ENCODE measurements around the gene IFFO2.

Gene IFFO2

DNA sequence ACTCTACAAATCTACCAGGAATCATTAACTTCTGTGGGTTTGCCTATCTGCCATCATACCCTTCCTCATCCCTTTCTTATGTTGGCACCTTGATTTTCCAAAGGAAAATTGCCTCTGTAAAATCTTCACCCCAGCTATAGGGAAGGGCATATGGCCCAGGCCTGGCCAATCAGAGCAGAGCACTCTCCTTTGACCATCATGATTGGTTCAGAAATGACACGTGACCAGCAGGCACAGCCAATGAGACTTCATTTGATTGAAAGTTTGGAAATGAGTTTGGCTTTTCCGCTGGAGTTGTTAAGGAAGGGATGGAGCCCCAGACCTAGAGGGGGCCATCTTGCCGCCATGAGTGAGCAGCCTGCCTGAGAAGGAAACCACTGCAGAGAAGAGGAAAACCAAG is 35.1 kb upstream of the IFFO2 start:
- no peak overlapping the region for H3K4me3 ChIP-seq (ENCODE audit: extremely low read depth, insufficient read depth, low read length, poor library complexity, severe bottlenecking)
- H3K27ac ChIP-seq (ENCODE audit: low read depth, low read length, severe bottlenecking), result no peak overlapping the region
- 96 to 100% methylated on average over 2 to 3 of the region's 3 CpGs for WGBS, 2 experiments (ENCODE audit: insufficient coverage in 2 of 2)
- no peaks in the 10 kb centered on the region for H3K9me3 ChIP-seq (ENCODE audit: control insufficient read depth, low read length)
- no peaks in the 10 kb centered on the region for H3K4me1 ChIP-seq (ENCODE audit: control insufficient read depth, insufficient read depth, low read length, poor library complexity, severe bottlenecking)
- no peaks in the 10 kb centered on the region for H3K36me3 ChIP-seq (ENCODE audit: control insufficient read depth, insufficient read depth, low read length)

DNA sequence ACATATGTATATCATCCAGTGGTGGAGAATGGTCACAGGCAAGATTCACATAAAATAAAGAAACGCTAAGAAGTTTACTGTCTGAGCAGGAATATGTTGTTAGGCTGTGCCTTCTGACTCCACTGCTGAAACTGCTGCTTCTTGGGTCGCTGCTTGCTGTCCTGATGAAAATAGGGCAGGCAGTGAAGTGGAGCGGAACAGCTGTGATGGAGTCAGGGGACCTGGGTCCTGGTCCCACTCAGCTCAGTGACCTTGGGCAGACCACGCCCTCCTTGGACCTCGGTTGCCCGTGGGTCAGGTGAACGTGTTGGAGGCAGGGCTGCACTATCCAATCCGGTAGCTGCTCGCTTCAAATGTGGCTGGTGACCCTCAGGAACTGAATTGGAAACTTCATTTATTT is 33.4 kb upstream of the IFFO2 start:
- 83 to 89% methylated on average over 6 of the region's 9 CpGs for WGBS, 2 experiments (ENCODE audit: insufficient coverage in 2 of 2)
- Histone ChIP-seq H3K9me3 (ENCODE audit: control insufficient read depth, low read length) (no peaks in the 10 kb centered on the region), H3K27ac (ENCODE audit: low read depth, low read length, severe bottlenecking) (no peak overlapping the region), H3K4me3 (ENCODE audit: extremely low read depth, insufficient read depth, low read length, poor library complexity, severe bottlenecking) (no peak overlapping the region), H3K4me1 (ENCODE audit: control insufficient read depth, insufficient read depth, low read length, poor library complexity, severe bottlenecking) (no peaks in the 10 kb centered on the region), H3K36me3 (ENCODE audit: control insufficient read depth, insufficient read depth, low read length) (no peaks in the 10 kb centered on the region)

DNA sequence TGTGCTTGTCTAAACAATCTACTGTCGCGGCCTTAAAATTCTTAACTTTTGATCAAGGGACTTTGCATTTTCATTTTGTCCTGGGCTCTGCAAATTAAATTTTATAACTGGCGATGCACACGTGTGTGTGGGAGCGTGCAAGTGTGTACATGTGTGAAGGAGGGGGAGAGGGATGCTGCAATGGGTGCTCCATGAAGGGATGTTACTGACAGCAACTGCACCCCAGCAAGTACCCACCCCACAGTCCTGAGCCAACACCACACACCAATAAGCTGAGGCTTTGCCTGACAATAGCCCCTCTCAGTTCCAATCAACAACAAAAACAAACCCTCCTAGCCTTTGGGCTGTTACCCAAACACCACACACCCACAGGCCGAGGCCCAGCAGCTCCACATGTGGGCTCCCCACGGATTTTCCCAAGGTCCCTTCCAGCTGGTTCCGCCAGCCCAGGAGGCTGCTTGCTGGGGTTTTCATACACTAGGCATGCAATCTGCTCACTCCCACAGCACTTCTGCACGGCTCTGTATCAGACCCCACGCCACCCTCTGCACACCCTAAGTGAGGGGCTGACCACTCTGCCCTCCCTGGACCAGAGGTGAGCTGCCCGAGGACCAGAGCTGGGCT is 32.8 kb upstream of the IFFO2 start:
- no peaks in the 10 kb centered on the region for H3K9me3 ChIP-seq (ENCODE audit: control insufficient read depth, low read length)
- H3K4me1 ChIP-seq (ENCODE audit: control insufficient read depth, insufficient read depth, low read length, poor library complexity, severe bottlenecking), result no peaks in the 10 kb centered on the region
- no peak overlapping the region for H3K27ac ChIP-seq (ENCODE audit: low read depth, low read length, severe bottlenecking)
- WGBS, 2 experiments (ENCODE audit: insufficient coverage in 2 of 2), result 76 to 85% methylated on average over 6 to 10 of the region's 11 CpGs
- H3K36me3 ChIP-seq (ENCODE audit: control insufficient read depth, insufficient read depth, low read length), result no peaks in the 10 kb centered on the region
- no peak overlapping the region for H3K4me3 ChIP-seq (ENCODE audit: extremely low read depth, insufficient read depth, low read length, poor library complexity, severe bottlenecking)

DNA sequence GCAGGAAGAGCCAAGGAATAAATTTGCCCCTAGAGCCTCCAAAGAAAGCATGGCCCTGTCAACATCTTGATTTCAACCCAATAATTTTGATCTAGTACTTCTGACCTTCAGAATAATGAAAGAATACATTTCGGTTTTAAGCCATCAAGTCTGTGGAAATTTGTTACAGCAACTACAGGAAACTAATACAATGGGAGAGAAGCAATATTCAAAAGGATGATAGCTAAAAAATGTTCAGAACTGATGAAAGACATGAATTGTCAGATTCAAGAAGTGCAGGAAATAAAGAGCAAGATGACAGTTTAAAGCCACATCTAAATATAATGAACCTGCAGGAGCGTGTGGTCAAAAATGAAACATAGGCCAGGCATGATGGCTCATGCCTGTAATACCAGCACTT is 24.8 kb upstream of the IFFO2 start:
- no peak overlapping the region for H3K27ac ChIP-seq (ENCODE audit: low read depth, low read length, severe bottlenecking)
- no peaks in the 10 kb centered on the region for H3K4me1 ChIP-seq (ENCODE audit: control insufficient read depth, insufficient read depth, low read length, poor library complexity, severe bottlenecking)
- no peaks in the 10 kb centered on the region for H3K9me3 ChIP-seq (ENCODE audit: control insufficient read depth, low read length)
- H3K36me3 ChIP-seq (ENCODE audit: control insufficient read depth, insufficient read depth, low read length), result no peaks in the 10 kb centered on the region
- no peak overlapping the region for H3K4me3 ChIP-seq (ENCODE audit: extremely low read depth, insufficient read depth, low read length, poor library complexity, severe bottlenecking)
- WGBS, 2 experiments (ENCODE audit: insufficient coverage in 2 of 2), result 100% methylated on average over 1 of the region's 2 CpGs; no CpG with 5 or more reads in 1 of the 2 experiments

DNA sequence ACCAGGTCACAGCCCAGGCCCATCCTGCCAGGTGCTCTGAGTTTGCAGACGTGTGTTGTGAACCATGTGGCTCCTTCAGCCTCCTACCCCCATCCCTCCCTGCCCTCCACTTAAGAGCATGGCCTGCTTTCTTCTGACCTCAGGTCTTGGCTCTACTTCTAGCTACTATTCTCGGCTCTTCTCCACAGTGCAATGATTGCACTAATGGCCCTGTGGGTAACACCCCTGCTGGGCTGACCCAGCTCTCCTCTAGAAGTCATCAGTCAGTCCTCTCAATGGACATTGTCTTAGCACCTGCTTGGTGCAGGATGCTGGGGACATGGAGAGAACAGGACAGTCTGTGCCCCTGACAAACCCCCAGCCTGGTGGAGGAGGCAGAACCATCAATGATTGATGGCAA is 22.2 kb upstream of the IFFO2 start:
- Histone ChIP-seq H3K9me3 (ENCODE audit: control insufficient read depth, low read length) (no peaks in the 10 kb centered on the region), H3K4me3 (ENCODE audit: extremely low read depth, insufficient read depth, low read length, poor library complexity, severe bottlenecking) (no peak overlapping the region)
- 58 to 91% methylated on average over 2 of the region's 2 CpGs for WGBS, 2 experiments (ENCODE audit: insufficient coverage in 2 of 2)

DNA sequence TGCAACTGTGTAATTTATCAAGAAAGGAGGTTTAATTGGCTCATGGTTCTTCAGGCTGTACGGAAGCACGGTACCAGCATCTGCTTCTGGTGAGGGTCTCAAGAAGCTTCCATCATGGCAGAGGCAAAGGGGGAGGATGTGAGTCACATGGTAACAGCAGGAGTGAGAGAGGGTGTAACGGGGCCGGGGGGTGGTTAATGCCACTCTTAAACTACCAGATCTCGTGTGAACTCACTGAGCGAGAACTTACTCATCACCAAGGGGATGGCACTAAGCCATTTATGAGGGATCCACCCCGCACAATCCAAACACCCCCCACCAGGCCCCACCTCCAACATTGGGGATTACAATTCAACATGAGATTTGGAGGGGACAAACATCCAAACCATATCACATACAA is 21.0 kb upstream of the IFFO2 start:
- Histone ChIP-seq H3K9me3 (ENCODE audit: control insufficient read depth, low read length) (no peaks in the 10 kb centered on the region), H3K4me3 (ENCODE audit: extremely low read depth, insufficient read depth, low read length, poor library complexity, severe bottlenecking) (no peak overlapping the region), H3K36me3 (ENCODE audit: control insufficient read depth, insufficient read depth, low read length) (no peaks in the 10 kb centered on the region), H3K27ac (ENCODE audit: low read depth, low read length, severe bottlenecking) (no peak overlapping the region), H3K4me1 (ENCODE audit: control insufficient read depth, insufficient read depth, low read length, poor library complexity, severe bottlenecking) (peaks cover 4% of the 10 kb centered on the region)
- WGBS, 2 experiments (ENCODE audit: insufficient coverage in 2 of 2), result 74 to 100% methylated on average over 2 to 5 of the region's 7 CpGs

More for the DNA sequence above, 22.2 kb upstream of the IFFO2 start:
- Histone ChIP-seq H3K36me3 (ENCODE audit: control insufficient read depth, insufficient read depth, low read length) (no peaks in the 10 kb centered on the region), H3K27ac (ENCODE audit: low read depth, low read length, severe bottlenecking) (no peak overlapping the region), H3K4me1 (ENCODE audit: control insufficient read depth, insufficient read depth, low read length, poor library complexity, severe bottlenecking) (peaks cover 4% of the 10 kb centered on the region)

DNA sequence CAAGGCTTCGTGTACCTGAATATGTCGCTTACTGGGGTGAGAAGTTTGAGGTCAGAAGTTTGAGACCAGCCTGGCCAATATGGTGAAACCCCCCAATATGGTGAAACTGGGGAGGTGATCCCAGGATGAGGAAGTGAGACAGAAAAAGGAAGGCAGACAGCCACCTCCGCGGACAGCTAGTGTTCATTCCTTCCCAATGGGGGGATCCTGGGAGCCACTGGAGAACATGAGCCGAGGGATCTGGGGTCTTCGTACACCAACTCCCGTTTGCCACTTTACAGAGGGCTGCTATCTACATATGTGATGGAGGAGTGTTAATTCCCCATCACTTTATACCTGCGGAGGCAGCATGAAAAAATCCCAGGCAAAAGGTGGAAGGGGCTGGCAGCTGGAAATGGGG is 19.6 kb upstream of the IFFO2 start:
- Histone ChIP-seq H3K4me1 (ENCODE audit: control insufficient read depth, insufficient read depth, low read length, poor library complexity, severe bottlenecking) (peaks cover 4% of the 10 kb centered on the region), H3K36me3 (ENCODE audit: control insufficient read depth, insufficient read depth, low read length) (no peaks in the 10 kb centered on the region), H3K27ac (ENCODE audit: low read depth, low read length, severe bottlenecking) (no peak overlapping the region), H3K9me3 (ENCODE audit: control insufficient read depth, low read length) (no peaks in the 10 kb centered on the region), H3K4me3 (ENCODE audit: extremely low read depth, insufficient read depth, low read length, poor library complexity, severe bottlenecking) (no peak overlapping the region)
- 93 to 100% methylated on average over 2 to 3 of the region's 8 CpGs for WGBS, 2 experiments (ENCODE audit: insufficient coverage in 2 of 2)

DNA sequence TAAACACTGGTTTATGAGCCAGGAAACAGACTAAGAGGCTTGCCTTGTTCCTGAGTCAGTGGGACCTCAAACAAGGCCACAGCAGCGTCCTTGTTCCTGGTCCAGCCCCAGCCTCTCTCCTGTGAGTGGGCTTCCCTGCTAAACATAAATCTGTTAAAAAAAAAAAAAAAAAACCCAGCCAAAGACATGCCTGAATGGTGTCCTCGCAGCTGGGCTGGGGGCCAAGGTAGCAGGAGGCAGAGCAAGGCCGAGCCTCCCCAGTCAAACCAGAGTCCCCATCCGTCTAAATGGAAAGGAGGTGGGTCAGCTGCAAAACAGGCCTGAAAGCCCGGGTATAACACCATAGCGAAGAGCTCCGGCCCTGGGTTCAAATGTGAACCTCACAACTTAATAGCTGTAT is 18.1 kb upstream of the IFFO2 start:
- 89 to 93% methylated on average over 5 to 6 of the region's 7 CpGs for WGBS, 2 experiments (ENCODE audit: insufficient coverage in 2 of 2)

DNA sequence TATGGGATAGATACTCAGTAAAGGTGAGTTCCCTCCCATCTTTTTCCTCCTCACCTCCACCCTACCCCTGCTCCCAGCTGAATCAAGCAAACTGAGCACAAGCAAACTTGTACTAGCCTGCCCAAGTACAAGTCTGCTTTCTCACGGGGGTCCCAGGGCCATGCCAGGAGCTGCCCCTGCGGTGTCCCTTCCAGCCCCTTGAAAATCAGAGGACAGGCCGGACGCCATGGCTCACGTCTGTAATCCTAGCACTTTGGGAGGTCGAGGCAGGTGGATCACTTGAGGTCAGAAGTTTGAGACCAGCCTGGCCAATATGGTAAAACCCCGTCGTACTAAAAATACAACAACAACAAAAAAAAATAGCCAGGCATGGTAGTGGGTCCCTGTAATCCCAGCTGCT is 17.5 kb upstream of the IFFO2 start:
- WGBS, 2 experiments (ENCODE audit: insufficient coverage in 2 of 2), result 91 to 100% methylated on average over 6 to 7 of the region's 8 CpGs
- H3K27ac ChIP-seq (ENCODE audit: low read depth, low read length, severe bottlenecking), result no peak overlapping the region
- no peak overlapping the region for H3K4me3 ChIP-seq (ENCODE audit: extremely low read depth, insufficient read depth, low read length, poor library complexity, severe bottlenecking)
- no peaks in the 10 kb centered on the region for H3K9me3 ChIP-seq (ENCODE audit: control insufficient read depth, low read length)
- H3K36me3 ChIP-seq (ENCODE audit: control insufficient read depth, insufficient read depth, low read length), result no peaks in the 10 kb centered on the region
- peaks cover 4% of the 10 kb centered on the region for H3K4me1 ChIP-seq (ENCODE audit: control insufficient read depth, insufficient read depth, low read length, poor library complexity, severe bottlenecking)

More for the DNA sequence above, 18.1 kb upstream of the IFFO2 start:
- H3K9me3 ChIP-seq (ENCODE audit: control insufficient read depth, low read length), result no peaks in the 10 kb centered on the region
- H3K27ac ChIP-seq (ENCODE audit: low read depth, low read length, severe bottlenecking), result no peak overlapping the region
- no peaks in the 10 kb centered on the region for H3K36me3 ChIP-seq (ENCODE audit: control insufficient read depth, insufficient read depth, low read length)
- H3K4me3 ChIP-seq (ENCODE audit: extremely low read depth, insufficient read depth, low read length, poor library complexity, severe bottlenecking), result no peak overlapping the region
- peaks cover 4% of the 10 kb centered on the region for H3K4me1 ChIP-seq (ENCODE audit: control insufficient read depth, insufficient read depth, low read length, poor library complexity, severe bottlenecking)

DNA sequence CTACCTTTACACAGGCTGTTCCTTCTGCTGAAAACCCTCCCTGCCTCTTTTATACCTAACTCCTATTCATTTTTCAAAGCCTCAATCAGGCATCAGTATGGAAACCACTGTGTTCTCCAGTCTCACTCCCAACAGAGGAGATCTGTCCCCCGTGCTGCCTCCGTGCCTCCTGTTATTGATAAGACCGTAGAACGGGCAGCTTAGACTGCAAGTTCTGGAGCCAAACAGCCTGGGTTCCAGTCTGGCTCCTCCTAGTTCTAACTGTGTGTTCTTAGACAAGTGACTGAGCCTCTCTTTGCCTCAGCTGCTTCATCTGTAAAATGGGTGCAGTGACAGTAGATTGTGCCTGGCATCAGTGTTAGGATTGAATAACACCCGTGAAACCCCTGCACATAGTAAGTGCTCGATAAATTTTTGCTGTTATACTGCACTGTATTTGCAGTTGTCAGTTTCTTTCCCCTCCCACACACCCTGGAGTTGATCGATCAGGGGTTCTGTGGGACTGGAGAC is 17.0 kb upstream of the IFFO2 start:
- 94 to 100% methylated on average over 3 to 5 of the region's 7 CpGs for WGBS, 2 experiments (ENCODE audit: insufficient coverage in 2 of 2)
- peaks cover 4% of the 10 kb centered on the region for H3K4me1 ChIP-seq (ENCODE audit: control insufficient read depth, insufficient read depth, low read length, poor library complexity, severe bottlenecking)
- H3K27ac ChIP-seq (ENCODE audit: low read depth, low read length, severe bottlenecking), result no peak overlapping the region
- H3K4me3 ChIP-seq (ENCODE audit: extremely low read depth, insufficient read depth, low read length, poor library complexity, severe bottlenecking), result no peak overlapping the region
- no peaks in the 10 kb centered on the region for H3K36me3 ChIP-seq (ENCODE audit: control insufficient read depth, insufficient read depth, low read length)
- no peaks in the 10 kb centered on the region for H3K9me3 ChIP-seq (ENCODE audit: control insufficient read depth, low read length)

DNA sequence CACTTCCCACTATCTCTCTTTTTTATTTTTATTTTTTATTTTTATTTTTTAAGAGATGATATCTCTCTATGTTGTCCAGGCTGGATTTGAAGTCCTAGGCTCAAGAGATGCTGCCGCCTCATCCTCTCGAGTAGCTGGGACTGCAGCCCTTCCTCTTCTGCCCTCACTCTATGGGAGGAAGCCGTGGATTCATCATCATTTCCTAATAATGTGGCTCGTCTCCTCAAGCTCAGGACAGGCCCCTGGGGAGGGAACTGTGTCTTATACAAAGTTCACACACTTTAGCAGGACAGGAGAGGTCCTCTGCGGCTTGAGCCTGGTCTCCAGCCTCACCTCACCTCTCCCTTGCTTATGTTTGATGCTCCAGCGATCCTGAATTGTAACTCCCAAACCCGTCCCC is 16.5 kb upstream of the IFFO2 start:
- Histone ChIP-seq H3K9me3 (ENCODE audit: control insufficient read depth, low read length) (no peaks in the 10 kb centered on the region), H3K27ac (ENCODE audit: low read depth, low read length, severe bottlenecking) (no peak overlapping the region), H3K4me3 (ENCODE audit: extremely low read depth, insufficient read depth, low read length, poor library complexity, severe bottlenecking) (no peak overlapping the region), H3K4me1 (ENCODE audit: control insufficient read depth, insufficient read depth, low read length, poor library complexity, severe bottlenecking) (peaks cover 4% of the 10 kb centered on the region), H3K36me3 (ENCODE audit: control insufficient read depth, insufficient read depth, low read length) (no peaks in the 10 kb centered on the region)
- WGBS, 2 experiments (ENCODE audit: insufficient coverage in 2 of 2), result 78 to 80% methylated on average over 5 to 6 of the region's 7 CpGs

All from mesodermal cell (in vitro differentiated cells).